HTR-8/SVneo (cell line): ENCODE results near the gene LAX1.
"Not testable (repeated sequence)": the region's sequence is repeated elsewhere in the genome, so short reads cannot be mapped to it uniquely, and the experiment has no call there.

Source experiments
- DNase-seq: peaks from one replicate; pipeline ENCODE4 v3.0.0; 2011; ENCODE audit warnings: low spot score, mixed read lengths; ENCODE audit not compliant: insufficient read length
- FAIRE-seq: peaks from 2 replicates; lab custom pipeline; 2011; peaks lifted over from hg19 to GRCh38; lab: Jason Lieb, UNC

Gene LAX1

GRCh38 chr1:203765029-203765837 lies at the start of gene LAX1:
Gene LAX1 (plus strand): TSS chr1:203765183. CDS start chr1:203765566, 383 bp downstream.
- no peak for DNase-seq
- FAIRE-seq: no peak

GRCh38 chr1:203717120-203717519 lies 47.9 kb upstream of the LAX1 start:
- no peak for DNase-seq
- FAIRE-seq: no peak

- no peak for FAIRE-seq
- DNase-seq: no peak
These were observed 44.7 kb upstream of the LAX1 start for GRCh38 chr1:203720242-203720641.

- no peak for DNase-seq
- no peak for FAIRE-seq
These were observed 42.1 kb upstream of the LAX1 start for GRCh38 chr1:203722909-203723308.

- DNase-seq (no peak), FAIRE-seq (no peak)
These were observed 38.5 kb upstream of the LAX1 start for GRCh38 chr1:203726417-203726867.

GRCh38 chr1:203733009-203733863 lies 31.7 kb upstream of the LAX1 start:
- no peak for FAIRE-seq

GRCh38 chr1:203742436-203742835 lies 22.5 kb upstream of the LAX1 start:
- FAIRE-seq (no peak), DNase-seq (no peak)

More at GRCh38 chr1:203733009-203733863, 31.7 kb upstream of the LAX1 start:
- DNase-seq: no peak

- DNase-seq (no peak), FAIRE-seq (no peak)
These were observed 21.9 kb upstream of the LAX1 start for GRCh38 chr1:203743091-203743571.

- FAIRE-seq: no peak
- no peak for DNase-seq
These were observed 20.7 kb upstream of the LAX1 start for GRCh38 chr1:203744075-203744972.

- DNase-seq (no peak), FAIRE-seq (no peak)
These were observed 18.7 kb upstream of the LAX1 start for GRCh38 chr1:203746281-203746680.

- no peak for FAIRE-seq
- no peak for DNase-seq
These were observed 13.9 kb upstream of the LAX1 start for GRCh38 chr1:203751051-203751450.

- not testable (repeated sequence) for DNase-seq, FAIRE-seq
These were observed 13.2 kb upstream of the LAX1 start for GRCh38 chr1:203751618-203752361.

GRCh38 chr1:203754455-203754864 lies 10.5 kb upstream of the LAX1 start:
- FAIRE-seq (no peak), DNase-seq (no peak)

GRCh38 chr1:203756036-203756435 lies 8.9 kb upstream of the LAX1 start:
- no peak for DNase-seq
- no peak for FAIRE-seq

GRCh38 chr1:203758749-203759148 lies 6.2 kb upstream of the LAX1 start:
- FAIRE-seq, DNase-seq: not testable (repeated sequence)

- FAIRE-seq: no peak
- no peak for DNase-seq
These were observed 4.5 kb upstream of the LAX1 start for GRCh38 chr1:203760506-203760905.

GRCh38 chr1:203761958-203762357 lies 3.0 kb upstream of the LAX1 start:
- not testable (repeated sequence) for FAIRE-seq

GRCh38 chr1:203763505-203763904 lies 1.5 kb upstream of the LAX1 start:
- no peak for DNase-seq
- no peak for FAIRE-seq

More at GRCh38 chr1:203761958-203762357, 3.0 kb upstream of the LAX1 start:
- DNase-seq: not testable (repeated sequence)
